Liver (tissue), 9 donors: ENCODE data around the gene BTG2. TPM values are rescaled to one million over a fixed set of nuclear protein-coding genes. Genes with fewer than 3 reads are reported as not detected.

Source experiments
- DNase-seq: peaks from one replicate; pipeline ENCODE4 v3.0.0-alpha.2; 2017; ENCODE audit warnings: low spot score
- H3K27ac ChIP-seq, 2 donors: one replicate each; pipeline ENCODE4 v1.7.0; 2013; ENCODE audit warnings: inconsistent platforms in 2 of 2, low read length in 2 of 2, control low read depth in 1 of 2, low read depth in 1 of 2, mild to moderate bottlenecking in 1 of 2
- H3K27me3 ChIP-seq, 4 donors: one replicate each; pipeline versions ENCODE4 v1.6.1 to v1.7.0; 2013; ENCODE audit warnings: low read length in 3 of 4, inconsistent platforms in 1 of 4, mild to moderate bottlenecking in 1 of 4, moderate library complexity in 1 of 4; ENCODE audit not compliant: control insufficient read depth in 4 of 4, insufficient read depth in 4 of 4
- H3K36me3 ChIP-seq, 4 donors: one replicate each; pipeline versions ENCODE4 v1.6.1 to v1.7.0; 2013; ENCODE audit warnings: low read length in 3 of 4, mild to moderate bottlenecking in 3 of 4, low read depth in 1 of 4, moderate library complexity in 1 of 4; ENCODE audit not compliant: control insufficient read depth in 4 of 4, insufficient read depth in 3 of 4
- H3K4me1 ChIP-seq, 4 donors: one replicate each; pipeline versions ENCODE4 v1.6.1 to v1.7.0; 2013; ENCODE audit warnings: low read length in 3 of 4, mild to moderate bottlenecking in 3 of 4, moderate library complexity in 1 of 4; ENCODE audit not compliant: control insufficient read depth in 4 of 4, insufficient read depth in 4 of 4
- H3K4me3 ChIP-seq, 3 donors: one replicate each; pipeline versions ENCODE4 v1.6.1 to v1.7.0; 2013; ENCODE audit warnings: low read length in 3 of 3, control low read depth in 1 of 3, low read depth in 1 of 3, mild to moderate bottlenecking in 1 of 3
- H3K9ac ChIP-seq, 2 donors: one replicate each; pipeline ENCODE4 v1.7.0; 2013; ENCODE audit warnings: low read length in 2 of 2, mild to moderate bottlenecking in 2 of 2, moderate library complexity in 2 of 2, control low read depth in 1 of 2, low read depth in 1 of 2
- H3K9me3 ChIP-seq, 4 donors: one replicate each; pipeline versions ENCODE4 v1.6.1 to v1.7.0; 2013; ENCODE audit warnings: low read length in 3 of 4; ENCODE audit not compliant: control insufficient read depth in 4 of 4
- EGR1 ChIP-seq, 2 donors: IDR thresholded peaks; 2 replicates each; pipeline ENCODE4 v1.6.1; 2016 to 2018; ENCODE audit warnings: antibody characterized with exemption in 2 of 2, low read depth in 2 of 2
- FOXA1 ChIP-seq: IDR thresholded peaks from 2 replicates; pipeline ENCODE4 v1.6.1; 2016; ENCODE audit warnings: antibody characterized with exemption
- FOXA2 ChIP-seq: IDR thresholded peaks from 2 replicates; pipeline ENCODE4 v1.6.1; 2016; ENCODE audit warnings: antibody characterized with exemption
- GABPA ChIP-seq, 2 donors: IDR thresholded peaks in 1 of 2; conservative IDR thresholded peaks in 1 of 2; 2 replicates each; pipeline ENCODE4 v1.6.1; 2016; ENCODE audit warnings: antibody characterized with exemption in 2 of 2, mild to moderate bottlenecking in 1 of 2, moderate library complexity in 1 of 2
- HNF4G ChIP-seq: IDR thresholded peaks from 2 replicates; pipeline ENCODE4 v1.6.1; 2016; ENCODE audit warnings: antibody characterized with exemption
- JUND ChIP-seq, 2 donors: IDR thresholded peaks; 2 replicates each; pipeline ENCODE4 v1.6.1; 2016; ENCODE audit warnings: antibody characterized with exemption in 2 of 2
- NR2F2 ChIP-seq: IDR thresholded peaks from 2 replicates; pipeline ENCODE4 v1.6.1; 2016; ENCODE audit warnings: antibody characterized with exemption
- RAD21 ChIP-seq, 2 donors: IDR thresholded peaks; 2 replicates each; pipeline ENCODE4 v1.6.1; 2016; ENCODE audit warnings: antibody characterized with exemption in 2 of 2, mild to moderate bottlenecking in 2 of 2
- RXRA ChIP-seq, 2 donors: IDR thresholded peaks; 2 replicates each; pipeline ENCODE4 v1.6.1; 2017 to 2018; ENCODE audit warnings: antibody characterized with exemption in 2 of 2, mild to moderate bottlenecking in 1 of 2
- SP1 ChIP-seq: IDR thresholded peaks from 2 replicates; pipeline ENCODE4 v1.6.1; 2018; ENCODE audit warnings: antibody characterized with exemption, mild to moderate bottlenecking
- TAF1 ChIP-seq: conservative IDR thresholded peaks from 2 replicates; pipeline ENCODE4 v1.6.1; 2016; ENCODE audit warnings: antibody characterized with exemption, mild to moderate bottlenecking
- YY1 ChIP-seq: IDR thresholded peaks from 2 replicates; pipeline ENCODE4 v1.6.1; 2016; ENCODE audit warnings: antibody characterized with exemption, mild to moderate bottlenecking
- ZBTB33 ChIP-seq: IDR thresholded peaks from 2 replicates; pipeline ENCODE4 v1.6.1; 2016; ENCODE audit warnings: antibody characterized with exemption
- WGBS: extraction: QIAGEN DNeasy Blood & Tissue Kit; methylation state at CpG from one replicate; pipeline ENCODE4 v1.1.7; 2013; 5-methylcytosine and 5-hydroxymethylcytosine counted together
- polyA plus RNA-seq, 2 donors: library from polyadenylated mRNA; stranded (reverse) in 1 of 2; unstranded in 1 of 2; fragments of 200-250 nt in 1 of 2; fragments of >200 nt in 1 of 2; fragmentation: Nextera tagmentation in 1 of 2; extraction: Ambion mirVana in 1 of 2; gene quantifications; one replicate each; pipeline versions ENCODE4 v1.2.1 to v1.2.3, GENCODE V29; 2013 to 2015
- total RNA-seq, 2 donors: library from RNA; depleted of rRNA; stranded (reverse); fragments of >200 nt; gene quantifications; one replicate each; pipeline ENCODE4 v1.2.3, GENCODE V29; 2014
- TF ChIP-seq, protein P1 (sequence below): fragments of 150-350 bp; IDR thresholded peaks from 2 replicates; pipeline ENCODE4 v1.5.1; 2017; ENCODE audit warnings: improper control_type of control experiment, low read depth, low read length; ENCODE audit not compliant: missing input control
- TF ChIP-seq, protein P2 (sequence below): IDR thresholded peaks from 2 replicates; pipeline ENCODE4 v1.6.1; 2016; ENCODE audit warnings: antibody characterized with exemption
- TF ChIP-seq, protein P3 (sequence below): IDR thresholded peaks from 2 replicates; pipeline ENCODE4 v1.6.1; 2016; ENCODE audit warnings: antibody characterized with exemption
- TF ChIP-seq, protein P4 (sequence below): IDR thresholded peaks from 2 replicates; pipeline ENCODE4 v1.6.1; 2016; ENCODE audit warnings: antibody characterized with exemption, mild to moderate bottlenecking
- donor health status: healthy.
- donor health status: healthy.
- donor health status: healthy.
- donor health status: healthy.
- donor health status: healthy.

Gene BTG2
- total and polyA plus RNA-seq, 4 donors: 3.8 to 52.5 (median 4.8) TPM

DNA sequence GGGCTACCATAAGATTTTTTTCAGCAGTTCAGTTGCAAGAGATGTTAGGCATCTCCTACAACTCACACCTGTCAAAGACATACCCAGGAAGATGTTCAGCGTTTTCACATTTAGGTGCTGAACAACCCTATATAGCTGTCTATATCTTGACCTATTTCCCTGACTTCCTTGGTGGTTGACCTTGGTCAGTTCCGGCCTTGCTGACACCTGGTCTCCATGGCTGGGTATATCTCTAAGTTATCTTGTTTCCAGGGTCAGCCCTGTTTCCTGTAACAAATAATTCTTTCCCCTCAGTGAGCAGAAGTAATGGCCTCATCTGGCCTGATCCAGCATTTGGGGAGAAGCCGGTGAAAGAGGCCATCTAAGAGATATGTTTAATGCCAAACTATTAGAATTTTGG lies 2.4 kb upstream of the BTG2 start:
- Histone ChIP-seq H3K36me3 (no peaks in the 10 kb centered on the region), H3K9ac (no peak overlapping the region), H3K4me3 (no peak overlapping the region), H3K27ac (no peak overlapping the region), H3K4me1 (peaks cover 0 to 5% (median 1%) of the 10 kb centered on the region in 4 donors), H3K9me3 (no peaks in the 10 kb centered on the region), H3K27me3 (no peaks in the 10 kb centered on the region)
- no peak for DNase-seq
- TF ChIP-seq, protein P1, sequence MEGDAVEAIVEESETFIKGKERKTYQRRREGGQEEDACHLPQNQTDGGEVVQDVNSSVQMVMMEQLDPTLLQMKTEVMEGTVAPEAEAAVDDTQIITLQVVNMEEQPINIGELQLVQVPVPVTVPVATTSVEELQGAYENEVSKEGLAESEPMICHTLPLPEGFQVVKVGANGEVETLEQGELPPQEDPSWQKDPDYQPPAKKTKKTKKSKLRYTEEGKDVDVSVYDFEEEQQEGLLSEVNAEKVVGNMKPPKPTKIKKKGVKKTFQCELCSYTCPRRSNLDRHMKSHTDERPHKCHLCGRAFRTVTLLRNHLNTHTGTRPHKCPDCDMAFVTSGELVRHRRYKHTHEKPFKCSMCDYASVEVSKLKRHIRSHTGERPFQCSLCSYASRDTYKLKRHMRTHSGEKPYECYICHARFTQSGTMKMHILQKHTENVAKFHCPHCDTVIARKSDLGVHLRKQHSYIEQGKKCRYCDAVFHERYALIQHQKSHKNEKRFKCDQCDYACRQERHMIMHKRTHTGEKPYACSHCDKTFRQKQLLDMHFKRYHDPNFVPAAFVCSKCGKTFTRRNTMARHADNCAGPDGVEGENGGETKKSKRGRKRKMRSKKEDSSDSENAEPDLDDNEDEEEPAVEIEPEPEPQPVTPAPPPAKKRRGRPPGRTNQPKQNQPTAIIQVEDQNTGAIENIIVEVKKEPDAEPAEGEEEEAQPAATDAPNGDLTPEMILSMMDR: no peak
- TF ChIP-seq, protein P2, sequence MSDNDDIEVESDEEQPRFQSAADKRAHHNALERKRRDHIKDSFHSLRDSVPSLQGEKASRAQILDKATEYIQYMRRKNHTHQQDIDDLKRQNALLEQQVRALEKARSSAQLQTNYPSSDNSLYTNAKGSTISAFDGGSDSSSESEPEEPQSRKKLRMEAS: no peak
- TF ChIP-seq TAF1 (no peak), FOXA2 (no peak), GABPA (IDR thresholded peaks at IDR 0.05 in 1 of 2, conservative IDR thresholded peaks at IDR 0.05 in 1 of 2) (no peak), JUND (IDR thresholded peaks at IDR 0.05) (no peak), RAD21 (IDR thresholded peaks at IDR 0.05) (no peak), HNF4G (no peak), ZBTB33 (no peak), RXRA (IDR thresholded peaks at IDR 0.05) (no peak), SP1 (no peak), YY1 (no peak), EGR1 (IDR thresholded peaks at IDR 0.05; ENCODE audit: low read depth in 2 of 2) (no peak), NR2F2 (no peak), FOXA1 (no peak)
- TF ChIP-seq, protein P3, sequence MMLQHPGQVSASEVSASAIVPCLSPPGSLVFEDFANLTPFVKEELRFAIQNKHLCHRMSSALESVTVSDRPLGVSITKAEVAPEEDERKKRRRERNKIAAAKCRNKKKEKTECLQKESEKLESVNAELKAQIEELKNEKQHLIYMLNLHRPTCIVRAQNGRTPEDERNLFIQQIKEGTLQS: no peak
- TF ChIP-seq, protein P4, sequence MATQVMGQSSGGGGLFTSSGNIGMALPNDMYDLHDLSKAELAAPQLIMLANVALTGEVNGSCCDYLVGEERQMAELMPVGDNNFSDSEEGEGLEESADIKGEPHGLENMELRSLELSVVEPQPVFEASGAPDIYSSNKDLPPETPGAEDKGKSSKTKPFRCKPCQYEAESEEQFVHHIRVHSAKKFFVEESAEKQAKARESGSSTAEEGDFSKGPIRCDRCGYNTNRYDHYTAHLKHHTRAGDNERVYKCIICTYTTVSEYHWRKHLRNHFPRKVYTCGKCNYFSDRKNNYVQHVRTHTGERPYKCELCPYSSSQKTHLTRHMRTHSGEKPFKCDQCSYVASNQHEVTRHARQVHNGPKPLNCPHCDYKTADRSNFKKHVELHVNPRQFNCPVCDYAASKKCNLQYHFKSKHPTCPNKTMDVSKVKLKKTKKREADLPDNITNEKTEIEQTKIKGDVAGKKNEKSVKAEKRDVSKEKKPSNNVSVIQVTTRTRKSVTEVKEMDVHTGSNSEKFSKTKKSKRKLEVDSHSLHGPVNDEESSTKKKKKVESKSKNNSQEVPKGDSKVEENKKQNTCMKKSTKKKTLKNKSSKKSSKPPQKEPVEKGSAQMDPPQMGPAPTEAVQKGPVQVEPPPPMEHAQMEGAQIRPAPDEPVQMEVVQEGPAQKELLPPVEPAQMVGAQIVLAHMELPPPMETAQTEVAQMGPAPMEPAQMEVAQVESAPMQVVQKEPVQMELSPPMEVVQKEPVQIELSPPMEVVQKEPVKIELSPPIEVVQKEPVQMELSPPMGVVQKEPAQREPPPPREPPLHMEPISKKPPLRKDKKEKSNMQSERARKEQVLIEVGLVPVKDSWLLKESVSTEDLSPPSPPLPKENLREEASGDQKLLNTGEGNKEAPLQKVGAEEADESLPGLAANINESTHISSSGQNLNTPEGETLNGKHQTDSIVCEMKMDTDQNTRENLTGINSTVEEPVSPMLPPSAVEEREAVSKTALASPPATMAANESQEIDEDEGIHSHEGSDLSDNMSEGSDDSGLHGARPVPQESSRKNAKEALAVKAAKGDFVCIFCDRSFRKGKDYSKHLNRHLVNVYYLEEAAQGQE: no peak
- 88% methylated on average over 3 of the region's 3 CpGs for WGBS
